A549 (cell line): ENCODE measurements around the gene STXBP6. TPM values are rescaled to one million over a fixed set of nuclear protein-coding genes. Genes with fewer than 3 reads are reported as not detected.

ENCODE experiments used
- ATAC-seq, 2 experiments: fragments of 200-7000 bp in 1 of 2; fragments of >200 bp in 1 of 2; cut with Nextera tagmentation in 1 of 2; cut with Tn5 transposase in 1 of 2; 3 replicates each; pipeline versions ENCODE4 v1.8.0 to v1.9.1; 2018 to 2020; ENCODE audit warnings: mild to moderate bottlenecking in 1 of 2, moderate library complexity in 1 of 2
- CTCF ChIA-PET: fragments of 300-600 bp; sonication (Branson Sonifier 250); formaldehyde crosslinking; extraction: SDS; loops from one replicate; lab custom pipeline; 2021; ENCODE audit warnings: antibody characterized with exemption, inconsistent platforms; lab: Yijun Ruan, JAX
- POLR2A ChIA-PET: fragments of 350-600 bp; formaldehyde crosslinking; extraction: SDS; loops from one replicate; lab custom pipeline; 2021; ENCODE audit warnings: antibody characterized with exemption, inconsistent platforms; lab: Yijun Ruan, JAX
- DNase-seq, 2 experiments: peaks; one replicate each; pipeline versions ENCODE4 v3.0.0 to v3.0.0-alpha.2; 2011 to 2016; ENCODE audit warnings: low read depth in 1 of 2, low spot score in 1 of 2
- FAIRE-seq: peaks from 2 replicates; lab custom pipeline; 2011; peaks lifted over from hg19 to GRCh38; lab: Jason Lieb, UNC
- H3K27ac ChIP-seq, 2 experiments: fragments of >200 bp; sonication (Bioruptor Twin); formaldehyde crosslinking; 3 replicates each; pipeline ENCODE4 v1.5.1; 2016 to 2017
- H3K4me1 ChIP-seq: fragments of >200 bp; sonication (Bioruptor Twin); formaldehyde crosslinking; 3 replicates; pipeline ENCODE4 v1.6.1; 2016
- H3K4me2 ChIP-seq: fragments of >200 bp; sonication (Bioruptor Twin); formaldehyde crosslinking; 3 replicates; pipeline ENCODE4 v1.6.1; 2016
- H3K4me3 ChIP-seq: fragments of >200 bp; sonication (Bioruptor Twin); formaldehyde crosslinking; 3 replicates; pipeline ENCODE4 v1.5.1; 2016
- H3K9me3 ChIP-seq: fragments of >200 bp; sonication (Bioruptor Twin); formaldehyde crosslinking; 3 replicates; pipeline ENCODE4 v1.6.1; 2016
- BHLHE40 ChIP-seq: IDR thresholded peaks from 2 replicates; pipeline ENCODE4 v1.6.1; 2012; ENCODE audit warnings: low read depth, low read length, inconsistent platforms
- CEBPB ChIP-seq, 2 experiments: fragments of >200 bp in 1 of 2; sonication (Bioruptor Twin) in 1 of 2; formaldehyde crosslinking in 1 of 2; IDR thresholded peaks; 2 replicates each; pipeline ENCODE4 v1.6.1; 2012 to 2016
- CHD2 ChIP-seq: fragments of 150-350 bp; IDR thresholded peaks from 2 replicates; pipeline ENCODE4 v1.6.1; 2014; ENCODE audit warnings: low read length; ENCODE audit not compliant: partially characterized antibody
- CHD4 ChIP-seq: fragments of 200-600 bp; sonication (generic); IDR thresholded peaks from 2 replicates; pipeline ENCODE4 v1.6.1; 2016; ENCODE audit warnings: antibody characterized with exemption, mild to moderate bottlenecking, borderline replicate concordance
- CTCF ChIP-seq: fragments of >200 bp; sonication (Bioruptor Twin); formaldehyde crosslinking; IDR thresholded peaks from 3 replicates; pipeline ENCODE4 v1.5.1; 2016
- EHF ChIP-seq: fragments of 250-450 bp; sonication (Bioruptor Pico); IDR thresholded peaks from 2 replicates; pipeline ENCODE4 v1.5.0; 2020; ENCODE audit warnings: mild to moderate bottlenecking
- FOSL2 ChIP-seq, 2 experiments: fragments of 450-650 bp in 1 of 2; fragments of >200 bp in 1 of 2; sonication (Bioruptor Twin) in 1 of 2; formaldehyde crosslinking; IDR thresholded peaks; 2 replicates each; pipeline versions ENCODE4 v1.5.0 to v1.6.1; 2016 to 2020; ENCODE audit warnings: mild to moderate bottlenecking in 1 of 2, moderate library complexity in 1 of 2
- FOXS1 ChIP-seq: fragments of 250-450 bp; sonication (Bioruptor Pico); IDR thresholded peaks from 2 replicates; pipeline ENCODE4 v1.5.0; 2020; ENCODE audit warnings: mild to moderate bottlenecking, moderate library complexity
- GATA3 ChIP-seq: IDR thresholded peaks from 2 replicates; pipeline ENCODE4 v1.6.1; 2012; ENCODE audit warnings: borderline replicate concordance
- HES2 ChIP-seq: fragments of >200 bp; sonication (Bioruptor Twin); formaldehyde crosslinking; IDR thresholded peaks from 2 replicates; pipeline ENCODE4 v1.6.1; 2016
- HOXA7 ChIP-seq: fragments of 250-450 bp; sonication (Bioruptor Pico); IDR thresholded peaks from 2 replicates; pipeline ENCODE4 v1.5.0; 2020; ENCODE audit warnings: mild to moderate bottlenecking, moderate library complexity
- HOXB5 ChIP-seq: fragments of 250-450 bp; sonication (Bioruptor Pico); IDR thresholded peaks from 2 replicates; pipeline ENCODE4 v1.5.0; 2020; ENCODE audit warnings: mild to moderate bottlenecking, moderate library complexity
- JUNB ChIP-seq: fragments of >200 bp; sonication (Bioruptor Twin); formaldehyde crosslinking; IDR thresholded peaks from 2 replicates; pipeline ENCODE4 v1.6.1; 2016
- KDM5A ChIP-seq: fragments of 200-600 bp; sonication (generic); IDR thresholded peaks from 2 replicates; pipeline ENCODE4 v1.6.1; 2016; ENCODE audit warnings: antibody characterized with exemption, mild to moderate bottlenecking
- MAX ChIP-seq: IDR thresholded peaks from 2 replicates; pipeline ENCODE4 v1.6.1; 2012
- MYC ChIP-seq: IDR thresholded peaks from 2 replicates; pipeline ENCODE4 v1.6.1; 2012; ENCODE audit warnings: mild to moderate bottlenecking, inconsistent platforms, low read length, improper control_type of control experiment, borderline replicate concordance
- NFE2L2 ChIP-seq: fragments of 150-350 bp; conservative IDR thresholded peaks from 2 replicates; pipeline ENCODE4 v1.6.1; 2014; ENCODE audit warnings: low read length
- NR3C1 ChIP-seq: fragments of >200 bp; sonication (Bioruptor Twin); formaldehyde crosslinking; IDR thresholded peaks from 3 replicates; pipeline ENCODE4 v1.6.1; 2017
- PBX3 ChIP-seq: IDR thresholded peaks from 2 replicates; pipeline ENCODE4 v1.6.1; 2012
- RARB ChIP-seq: fragments of 250-450 bp; sonication (Bioruptor Pico); IDR thresholded peaks from 2 replicates; pipeline ENCODE4 v1.8.0; 2021; ENCODE audit warnings: mild to moderate bottlenecking, moderate library complexity
- RFX5 ChIP-seq: fragments of 450-650 bp; IDR thresholded peaks from 2 replicates; pipeline ENCODE4 v1.7.1; 2014; ENCODE audit warnings: antibody characterized with exemption, mild to moderate bottlenecking, moderate library complexity
- RNF2 ChIP-seq: fragments of 200-600 bp; sonication (generic); IDR thresholded peaks from 2 replicates; pipeline ENCODE4 v1.6.1; 2016; ENCODE audit warnings: low read depth, mild to moderate bottlenecking, antibody characterized with exemption, moderate library complexity, borderline replicate concordance
- SREBF2 ChIP-seq: fragments of 450-650 bp; IDR thresholded peaks from 2 replicates; pipeline ENCODE4 v1.6.1; 2014; ENCODE audit warnings: mild to moderate bottlenecking, moderate library complexity
- USF2 ChIP-seq: fragments of 450-650 bp; IDR thresholded peaks from 2 replicates; pipeline ENCODE4 v1.6.1; 2014; ENCODE audit warnings: antibody characterized with exemption
- ZFP36 ChIP-seq: fragments of 450-650 bp; IDR thresholded peaks from 2 replicates; pipeline ENCODE4 v1.6.1; 2014; ENCODE audit warnings: borderline replicate concordance; ENCODE audit not compliant: partially characterized antibody
- ZSCAN20 ChIP-seq: fragments of 250-450 bp; sonication (Bioruptor Pico); IDR thresholded peaks from 2 replicates; pipeline ENCODE4 v1.8.0; 2022; ENCODE audit warnings: mild to moderate bottlenecking, moderate library complexity
- WGBS: methylation state at CpG from one replicate; pipeline ENCODE4 v1.1.6; 2017; ENCODE audit errors: missing lambda C conversion rate; 5-methylcytosine and 5-hydroxymethylcytosine counted together
- polyA plus RNA-seq, 4 experiments: library from polyadenylated mRNA; depleted of rRNA in 3 of 4; stranded (reverse); fragments of >200 nt; fragmentation: RNase III in 1 of 4; extraction: RNeasy Plus Mini Kit Qiagen cat#74134 plus additional on column Dnase treatment in 1 of 4; gene quantifications; 2 replicates in 3 of 4; 3 replicates in 1 of 4; pipeline ENCODE4 v1.2.3, GENCODE V29; 2011 to 2017
- TF ChIP-seq, protein P1 (sequence below): fragments of >200 bp; sonication (Bioruptor Twin); formaldehyde crosslinking; IDR thresholded peaks from 3 replicates; pipeline ENCODE4 v1.6.1; 2016

The STXBP6 gene
- polyA plus RNA-seq, 2 of the 4 experiments (the other 2 are of a cell fraction), result 1.7 to 6.3 TPM

DNA sequence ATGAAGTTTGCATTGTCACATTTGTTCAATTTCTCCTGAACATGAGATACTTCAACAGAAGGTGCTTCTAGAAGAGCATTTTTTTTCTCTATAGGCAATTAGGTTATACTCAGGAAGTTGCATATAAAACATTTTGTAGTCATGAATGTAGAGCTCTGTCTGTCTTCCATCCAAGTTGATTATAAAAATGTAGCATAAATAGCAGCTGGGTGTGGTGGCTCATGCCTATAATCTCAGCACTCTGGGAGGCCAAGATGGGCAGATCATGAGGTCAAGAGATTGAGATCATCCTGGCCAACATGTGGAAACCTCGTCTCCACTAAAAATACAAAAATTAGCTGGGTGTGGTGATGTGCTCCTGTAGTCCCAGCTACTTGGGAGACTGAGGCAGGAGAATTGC is 39.5 kb upstream of the STXBP6 start:
- Histone ChIP-seq H3K27ac (no peak overlapping the region), H3K4me3 (no peak overlapping the region), H3K9me3 (no peaks in the 10 kb centered on the region), H3K4me1 (no peaks in the 10 kb centered on the region), H3K4me2 (no peak overlapping the region)
- 33% methylated on average over 1 of the region's 1 CpG for WGBS
- no peak for DNase-seq
- no peak for ATAC-seq
- no peak for FAIRE-seq
- POLR2A ChIA-PET, result no interaction called here
- TF ChIP-seq CTCF (no peak), ZSCAN20 (CRISPR knock-in tag) (no peak), CHD2 (no peak), KDM5A (no peak), CEBPB (IDR thresholded peaks at IDR 0.05) (no peak), CHD4 (no peak), ZFP36 (no peak), JUNB (no peak), USF2 (no peak), MYC (no peak), RFX5 (no peak)
- CTCF ChIA-PET, result interaction anchor here (1.0 kb wide), 1 partner anchor 43 kb away, joined by 4 read pairs; no protein-coding TSS in a partner anchor

- no peaks in the 10 kb centered on the region for H3K9me3 ChIP-seq
- no peaks in the 10 kb centered on the region for H3K4me1 ChIP-seq
- no peak overlapping the region for H3K4me3 ChIP-seq
- ChIA-PET CTCF (no interaction called here), POLR2A (no interaction called here)
- DNase-seq (no peak), ATAC-seq (no peak), FAIRE-seq (peak; percentile 23)
- no peak overlapping the region for H3K4me2 ChIP-seq
- no peak for TF ChIP-seq RARB
- TF ChIP-seq, all 56 proteins: peak for 0
- WGBS, result 12% methylated on average over 2 of the region's 2 CpGs
- H3K27ac ChIP-seq, result no peak overlapping the region
Observed at GRCh38 chr14:25086821-25087396, 37.0 kb upstream of the STXBP6 start.

DNA sequence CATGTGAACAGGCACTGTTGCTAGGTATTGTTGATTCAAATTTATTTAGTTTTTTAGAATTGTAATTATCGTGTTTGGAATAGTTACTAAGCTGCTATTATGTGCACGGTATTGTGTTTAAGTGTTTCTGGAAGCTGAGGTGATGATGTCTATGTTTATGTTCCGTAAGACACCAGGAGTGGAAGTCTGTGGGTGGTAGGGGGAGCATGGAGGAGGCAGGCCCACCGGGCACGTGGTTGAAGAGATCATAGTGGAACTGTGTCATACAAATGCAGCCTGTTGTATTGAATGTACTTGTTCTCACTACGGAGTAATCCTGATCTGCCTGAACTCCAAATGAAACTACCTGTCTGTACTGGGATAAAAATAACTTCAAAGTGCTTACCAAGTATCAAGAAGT is 36.1 kb upstream of the STXBP6 start:
- WGBS, result 11% methylated on average over 6 of the region's 6 CpGs
- DNase-seq, result no peak
- no peak for FAIRE-seq
- no peaks in the 10 kb centered on the region for H3K4me1 ChIP-seq
- H3K9me3 ChIP-seq, result no peaks in the 10 kb centered on the region
- H3K4me3 ChIP-seq, result no peak overlapping the region
- no peak for ATAC-seq
- H3K27ac ChIP-seq, result no peak overlapping the region
- TF ChIP-seq FOXS1 (CRISPR knock-in tag), result no peak
- TF ChIP-seq EHF (CRISPR knock-in tag), result no peak
- TF ChIP-seq NR3C1, result no peak
- no peak for TF ChIP-seq FOSL2 (IDR thresholded peaks at IDR 0.05)
- TF ChIP-seq FOSL2 (CRISPR knock-in tag; IDR thresholded peaks at IDR 0.05), result no peak
- CTCF ChIA-PET, result no interaction called here
- POLR2A ChIA-PET, result no interaction called here
- no peak overlapping the region for H3K4me2 ChIP-seq

GRCh38 chr14:25080682-25081081 is 30.7 kb upstream of the STXBP6 start:
- Histone ChIP-seq H3K27ac (no peak overlapping the region), H3K4me1 (no peaks in the 10 kb centered on the region), H3K9me3 (no peaks in the 10 kb centered on the region), H3K4me2 (no peak overlapping the region), H3K4me3 (no peak overlapping the region)
- ChIA-PET POLR2A (no interaction called here), CTCF (no interaction called here)
- no peak for ATAC-seq
- FAIRE-seq, result no peak
- 13% methylated on average over 2 of the region's 2 CpGs for WGBS
- no peak for DNase-seq
- TF ChIP-seq, protein P1, sequence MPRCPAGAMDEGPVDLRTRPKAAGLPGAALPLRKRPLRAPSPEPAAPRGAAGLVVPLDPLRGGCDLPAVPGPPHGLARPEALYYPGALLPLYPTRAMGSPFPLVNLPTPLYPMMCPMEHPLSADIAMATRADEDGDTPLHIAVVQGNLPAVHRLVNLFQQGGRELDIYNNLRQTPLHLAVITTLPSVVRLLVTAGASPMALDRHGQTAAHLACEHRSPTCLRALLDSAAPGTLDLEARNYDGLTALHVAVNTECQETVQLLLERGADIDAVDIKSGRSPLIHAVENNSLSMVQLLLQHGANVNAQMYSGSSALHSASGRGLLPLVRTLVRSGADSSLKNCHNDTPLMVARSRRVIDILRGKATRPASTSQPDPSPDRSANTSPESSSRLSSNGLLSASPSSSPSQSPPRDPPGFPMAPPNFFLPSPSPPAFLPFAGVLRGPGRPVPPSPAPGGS, result no peak
- no peak for TF ChIP-seq HOXB5 (CRISPR knock-in tag)
- TF ChIP-seq FOSL2 (IDR thresholded peaks at IDR 0.05), result no peak
- no peak for TF ChIP-seq FOSL2 (CRISPR knock-in tag; IDR thresholded peaks at IDR 0.05)
- no peak for TF ChIP-seq RNF2
- no peak for TF ChIP-seq NFE2L2
- TF ChIP-seq JUNB, result no peak
- no peak for TF ChIP-seq GATA3
- no peak for TF ChIP-seq FOXS1 (CRISPR knock-in tag)
- TF ChIP-seq SREBF2, result no peak
- TF ChIP-seq HES2, result no peak
- no peak for TF ChIP-seq BHLHE40
- no peak for TF ChIP-seq HOXA7 (CRISPR knock-in tag)
- TF ChIP-seq MYC, result no peak
- TF ChIP-seq PBX3, result no peak
- no peak for TF ChIP-seq MAX
